OCI-LY3 (cell line): ENCODE results near the gene GNG13.

ENCODE experiments used
- H2AFZ ChIP-seq: fragments of 200-600, 300-600 bp; shearing (Covaris generic); 2 replicates; pipeline ENCODE4 v1.6.0; 2014; ENCODE audit warnings: antibody characterized with exemption, low read depth, low read length
- H3K27ac ChIP-seq: fragments of 200-600, 300-600 bp; sonication (generic); 2 replicates; pipeline ENCODE4 v1.5.1; 2014; ENCODE audit warnings: mild to moderate bottlenecking, low read length, moderate library complexity, mixed read lengths
- H3K27me3 ChIP-seq: fragments of 200-600, 300-600 bp; sonication (generic); 2 replicates; pipeline ENCODE4 v1.6.1; 2014; ENCODE audit warnings: low read depth, low read length, mixed read lengths
- H3K36me3 ChIP-seq: fragments of 200-600, 300-600 bp; sonication (generic); replicated peaks from 2 replicates; pipeline ENCODE3; 2014; ENCODE audit warnings: low read depth, low read length, mixed read lengths
- H3K4me1 ChIP-seq: fragments of 300-600, 200-600 bp; sonication (generic); 2 replicates; pipeline ENCODE4 v1.6.1; 2014; ENCODE audit warnings: low read length, mixed read lengths
- H3K4me2 ChIP-seq: fragments of 200-600, 300-600 bp; sonication (generic); 2 replicates; pipeline ENCODE4 v1.6.1; 2014; ENCODE audit warnings: low read length, mixed read lengths
- H3K4me3 ChIP-seq: fragments of 300-600, 200-600 bp; sonication (generic); 2 replicates; pipeline ENCODE4 v1.5.1; 2014; ENCODE audit warnings: antibody characterized with exemption, mild to moderate bottlenecking, low read length, moderate library complexity
- H3K79me2 ChIP-seq: fragments of 300-600, 200-600 bp; shearing (Covaris generic); 2 replicates; pipeline ENCODE4 v1.6.1; 2014; ENCODE audit warnings: mild to moderate bottlenecking, low read length, mixed read lengths
- H3K9ac ChIP-seq: fragments of 300-600, 200-600 bp; shearing (Covaris generic); 2 replicates; pipeline ENCODE4 v1.6.0; 2014; ENCODE audit warnings: mild to moderate bottlenecking, low read length, moderate library complexity
- H3K9me3 ChIP-seq: fragments of 200-600, 300-600 bp; shearing (Covaris generic); 2 replicates; pipeline ENCODE4 v1.6.1; 2014; ENCODE audit warnings: low read length, mixed read lengths; ENCODE audit not compliant: insufficient read depth
- H4K20me1 ChIP-seq: fragments of 200-600, 300-600 bp; sonication (generic); 2 replicates; pipeline ENCODE4 v1.6.1; 2016; ENCODE audit warnings: low read length, mixed read lengths; ENCODE audit not compliant: insufficient read depth
- CTCF ChIP-seq: fragments of 200-600, 300-600 bp; sonication (generic); IDR thresholded peaks from 2 replicates; pipeline ENCODE4 v1.5.1; 2014; ENCODE audit warnings: antibody characterized with exemption, low read length, low read depth
- EZH2phosphoT487 ChIP-seq: fragments of 200-600 bp; shearing (Covaris generic); IDR thresholded peaks from 2 replicates; pipeline ENCODE4 v1.6.1; 2018; ENCODE audit warnings: antibody characterized with exemption, mixed run types, low read depth

The GNG13 gene

GRCh38 chr16:774086-775001 is 26.2 kb downstream of the GNG13 start:
- no peaks in the 10 kb centered on the region for H3K4me1 ChIP-seq
- no peak overlapping the region for H3K9ac ChIP-seq
- no peak for TF ChIP-seq EZH2phosphoT487
- no peak for TF ChIP-seq CTCF
- no peaks in the 10 kb centered on the region for H3K36me3 ChIP-seq
- H3K27me3 ChIP-seq, result peaks cover 15% of the 10 kb centered on the region
- no peak overlapping the region for H3K4me3 ChIP-seq
- H2AFZ ChIP-seq, result no peak overlapping the region
- no peaks in the 10 kb centered on the region for H3K79me2 ChIP-seq
- H4K20me1 ChIP-seq, result no peaks in the 10 kb centered on the region
- no peak overlapping the region for H3K27ac ChIP-seq
- H3K4me2 ChIP-seq, result no peak overlapping the region
- no peaks in the 10 kb centered on the region for H3K9me3 ChIP-seq

GRCh38 chr16:772959-773358 is 27.6 kb downstream of the GNG13 start:
- no peak overlapping the region for H3K9ac ChIP-seq
- peaks cover 4% of the 10 kb centered on the region for H3K27me3 ChIP-seq
- H3K36me3 ChIP-seq, result no peaks in the 10 kb centered on the region
- H4K20me1 ChIP-seq, result no peaks in the 10 kb centered on the region
- no peak for TF ChIP-seq CTCF
- TF ChIP-seq EZH2phosphoT487, result no peak
- no peak overlapping the region for H3K4me3 ChIP-seq
- H3K79me2 ChIP-seq, result no peaks in the 10 kb centered on the region
- H3K27ac ChIP-seq, result no peak overlapping the region
- H3K9me3 ChIP-seq, result no peaks in the 10 kb centered on the region
- no peaks in the 10 kb centered on the region for H3K4me1 ChIP-seq
- no peak overlapping the region for H2AFZ ChIP-seq
- no peak overlapping the region for H3K4me2 ChIP-seq

GRCh38 chr16:770411-770810 is 30.1 kb downstream of the GNG13 start:
- no peak for TF ChIP-seq EZH2phosphoT487
- no peak for TF ChIP-seq CTCF
- H3K79me2 ChIP-seq, result no peaks in the 10 kb centered on the region
- no peaks in the 10 kb centered on the region for H3K27me3 ChIP-seq
- H3K4me3 ChIP-seq, result no peak overlapping the region
- no peak overlapping the region for H2AFZ ChIP-seq
- no peak overlapping the region for H3K9ac ChIP-seq
- no peak overlapping the region for H3K4me2 ChIP-seq
- H3K36me3 ChIP-seq, result no peaks in the 10 kb centered on the region
- H3K27ac ChIP-seq, result no peak overlapping the region
- H3K9me3 ChIP-seq, result no peaks in the 10 kb centered on the region
- H4K20me1 ChIP-seq, result no peaks in the 10 kb centered on the region
- no peaks in the 10 kb centered on the region for H3K4me1 ChIP-seq

- Histone ChIP-seq H3K4me3 (no peak overlapping the region), H3K9ac (no peak overlapping the region), H3K79me2 (no peaks in the 10 kb centered on the region), H2AFZ (no peak overlapping the region), H3K4me1 (no peaks in the 10 kb centered on the region), H4K20me1 (no peaks in the 10 kb centered on the region), H3K36me3 (no peaks in the 10 kb centered on the region), H3K27me3 (no peaks in the 10 kb centered on the region), H3K27ac (no peak overlapping the region), H3K4me2 (no peak overlapping the region), H3K9me3 (no peaks in the 10 kb centered on the region)
- no peak for TF ChIP-seq CTCF
- TF ChIP-seq EZH2phosphoT487, result no peak
These were observed 30.6 kb downstream of the GNG13 start for GRCh38 chr16:769934-770333.
